ENCODE measurements around the gene FTSJ3.

Gene FTSJ3

GRCh38 chr17:63834431-63835166 lies 7.1 kb upstream of the FTSJ3 start:
- no peaks in the 10 kb centered on the region for H3K9me3 ChIP-seq (ENCODE audit: control insufficient read depth, low read length)
- H3K27ac ChIP-seq (ENCODE audit: insufficient read depth, low read depth, low read length, poor library complexity, severe bottlenecking): no peak overlapping the region
- H3K36me3 ChIP-seq (ENCODE audit: control insufficient read depth, insufficient read depth, low read length): peaks cover 53% of the 10 kb centered on the region
- no peak overlapping the region for H3K4me3 ChIP-seq (ENCODE audit: insufficient read depth, low read depth, low read length)
- no peaks in the 10 kb centered on the region for H3K27me3 ChIP-seq (ENCODE audit: control insufficient read depth, insufficient read depth, low read length, poor library complexity, severe bottlenecking)
- 64 to 69% methylated on average over 13 of the region's 13 CpGs for WGBS, 2 experiments
- peaks cover 13% of the 10 kb centered on the region for H3K4me1 ChIP-seq (ENCODE audit: control insufficient read depth, insufficient read depth, low read length)

GRCh38 chr17:63833741-63834373 lies 6.4 kb upstream of the FTSJ3 start:
- Histone ChIP-seq H3K27me3 (ENCODE audit: control insufficient read depth, insufficient read depth, low read length, poor library complexity, severe bottlenecking) (no peaks in the 10 kb centered on the region), H3K27ac (ENCODE audit: insufficient read depth, low read depth, low read length, poor library complexity, severe bottlenecking) (no peak overlapping the region), H3K4me1 (ENCODE audit: control insufficient read depth, insufficient read depth, low read length) (peaks cover 7% of the 10 kb centered on the region), H3K9me3 (ENCODE audit: control insufficient read depth, low read length) (no peaks in the 10 kb centered on the region), H3K36me3 (ENCODE audit: control insufficient read depth, insufficient read depth, low read length) (peaks cover 56% of the 10 kb centered on the region), H3K4me3 (ENCODE audit: insufficient read depth, low read depth, low read length) (no peak overlapping the region)
- 95 to 97% methylated on average over 15 of the region's 15 CpGs for WGBS, 2 experiments

GRCh38 chr17:63833026-63833740 lies 5.7 kb upstream of the FTSJ3 start:
- peaks cover 56% of the 10 kb centered on the region for H3K36me3 ChIP-seq (ENCODE audit: control insufficient read depth, insufficient read depth, low read length)

GRCh38 chr17:63832455-63832854 lies 5.0 kb upstream of the FTSJ3 start:
- H3K4me1 ChIP-seq (ENCODE audit: control insufficient read depth, insufficient read depth, low read length): peaks cover 7% of the 10 kb centered on the region
- H3K36me3 ChIP-seq (ENCODE audit: control insufficient read depth, insufficient read depth, low read length): peaks cover 56% of the 10 kb centered on the region
- no peaks in the 10 kb centered on the region for H3K9me3 ChIP-seq (ENCODE audit: control insufficient read depth, low read length)
- WGBS, 2 experiments: 85 to 87% methylated on average over 2 of the region's 2 CpGs
- H3K27ac ChIP-seq (ENCODE audit: insufficient read depth, low read depth, low read length, poor library complexity, severe bottlenecking): no peak overlapping the region
- no peaks in the 10 kb centered on the region for H3K27me3 ChIP-seq (ENCODE audit: control insufficient read depth, insufficient read depth, low read length, poor library complexity, severe bottlenecking)
- H3K4me3 ChIP-seq (ENCODE audit: insufficient read depth, low read depth, low read length): no peak overlapping the region

More at GRCh38 chr17:63833026-63833740, 5.7 kb upstream of the FTSJ3 start:
- Histone ChIP-seq H3K27ac (ENCODE audit: insufficient read depth, low read depth, low read length, poor library complexity, severe bottlenecking) (no peak overlapping the region), H3K27me3 (ENCODE audit: control insufficient read depth, insufficient read depth, low read length, poor library complexity, severe bottlenecking) (no peaks in the 10 kb centered on the region), H3K9me3 (ENCODE audit: control insufficient read depth, low read length) (no peaks in the 10 kb centered on the region), H3K4me1 (ENCODE audit: control insufficient read depth, insufficient read depth, low read length) (peaks cover 5% of the 10 kb centered on the region), H3K4me3 (ENCODE audit: insufficient read depth, low read depth, low read length) (no peak overlapping the region)
- WGBS, 2 experiments: 95% methylated on average over 14 of the region's 14 CpGs

GRCh38 chr17:63832014-63832413 lies 4.6 kb upstream of the FTSJ3 start:
- H3K27ac ChIP-seq (ENCODE audit: insufficient read depth, low read depth, low read length, poor library complexity, severe bottlenecking): no peak overlapping the region
- no peaks in the 10 kb centered on the region for H3K9me3 ChIP-seq (ENCODE audit: control insufficient read depth, low read length)
- H3K36me3 ChIP-seq (ENCODE audit: control insufficient read depth, insufficient read depth, low read length): peaks cover 56% of the 10 kb centered on the region
- 95 to 98% methylated on average over 5 of the region's 5 CpGs for WGBS, 2 experiments
- no peak overlapping the region for H3K4me3 ChIP-seq (ENCODE audit: insufficient read depth, low read depth, low read length)
- no peaks in the 10 kb centered on the region for H3K27me3 ChIP-seq (ENCODE audit: control insufficient read depth, insufficient read depth, low read length, poor library complexity, severe bottlenecking)
- H3K4me1 ChIP-seq (ENCODE audit: control insufficient read depth, insufficient read depth, low read length): peaks cover 7% of the 10 kb centered on the region

- Histone ChIP-seq H3K4me1 (ENCODE audit: control insufficient read depth, insufficient read depth, low read length) (peaks cover 7% of the 10 kb centered on the region), H3K9me3 (ENCODE audit: control insufficient read depth, low read length) (no peaks in the 10 kb centered on the region), H3K27ac (ENCODE audit: insufficient read depth, low read depth, low read length, poor library complexity, severe bottlenecking) (no peak overlapping the region), H3K27me3 (ENCODE audit: control insufficient read depth, insufficient read depth, low read length, poor library complexity, severe bottlenecking) (no peaks in the 10 kb centered on the region), H3K36me3 (ENCODE audit: control insufficient read depth, insufficient read depth, low read length) (peaks cover 56% of the 10 kb centered on the region), H3K4me3 (ENCODE audit: insufficient read depth, low read depth, low read length) (no peak overlapping the region)
- WGBS, 2 experiments: 94 to 96% methylated on average over 8 of the region's 8 CpGs
Measured at GRCh38 chr17:63831505-63831904, 4.0 kb upstream of the FTSJ3 start.

- peaks cover 10% of the 10 kb centered on the region for H3K4me1 ChIP-seq (ENCODE audit: control insufficient read depth, insufficient read depth, low read length)
- H3K9me3 ChIP-seq (ENCODE audit: control insufficient read depth, low read length): no peaks in the 10 kb centered on the region
- H3K27ac ChIP-seq (ENCODE audit: insufficient read depth, low read depth, low read length, poor library complexity, severe bottlenecking): no peak overlapping the region
- H3K4me3 ChIP-seq (ENCODE audit: insufficient read depth, low read depth, low read length): no peak overlapping the region
- no peaks in the 10 kb centered on the region for H3K27me3 ChIP-seq (ENCODE audit: control insufficient read depth, insufficient read depth, low read length, poor library complexity, severe bottlenecking)
- H3K36me3 ChIP-seq (ENCODE audit: control insufficient read depth, insufficient read depth, low read length): peaks cover 56% of the 10 kb centered on the region
- 95 to 97% methylated on average over 15 of the region's 15 CpGs for WGBS, 2 experiments
Measured at GRCh38 chr17:63830904-63831491, 3.5 kb upstream of the FTSJ3 start.

GRCh38 chr17:63830278-63830677 lies 2.8 kb upstream of the FTSJ3 start:
- no peaks in the 10 kb centered on the region for H3K27me3 ChIP-seq (ENCODE audit: control insufficient read depth, insufficient read depth, low read length, poor library complexity, severe bottlenecking)
- H3K4me1 ChIP-seq (ENCODE audit: control insufficient read depth, insufficient read depth, low read length): peaks cover 13% of the 10 kb centered on the region
- H3K36me3 ChIP-seq (ENCODE audit: control insufficient read depth, insufficient read depth, low read length): peaks cover 58% of the 10 kb centered on the region
- H3K9me3 ChIP-seq (ENCODE audit: control insufficient read depth, low read length): no peaks in the 10 kb centered on the region
- 92 to 94% methylated on average over 5 of the region's 5 CpGs for WGBS, 2 experiments
- H3K4me3 ChIP-seq (ENCODE audit: insufficient read depth, low read depth, low read length): no peak overlapping the region
- H3K27ac ChIP-seq (ENCODE audit: insufficient read depth, low read depth, low read length, poor library complexity, severe bottlenecking): no peak overlapping the region

GRCh38 chr17:63828936-63829335 lies 1.5 kb upstream of the FTSJ3 start:
- peaks cover 65% of the 10 kb centered on the region for H3K36me3 ChIP-seq (ENCODE audit: control insufficient read depth, insufficient read depth, low read length)
- H3K27ac ChIP-seq (ENCODE audit: insufficient read depth, low read depth, low read length, poor library complexity, severe bottlenecking): no peak overlapping the region
- no peak overlapping the region for H3K4me3 ChIP-seq (ENCODE audit: insufficient read depth, low read depth, low read length)
- 91 to 97% methylated on average over 3 of the region's 3 CpGs for WGBS, 2 experiments
- peaks cover 13% of the 10 kb centered on the region for H3K4me1 ChIP-seq (ENCODE audit: control insufficient read depth, insufficient read depth, low read length)
- no peaks in the 10 kb centered on the region for H3K9me3 ChIP-seq (ENCODE audit: control insufficient read depth, low read length)
- no peaks in the 10 kb centered on the region for H3K27me3 ChIP-seq (ENCODE audit: control insufficient read depth, insufficient read depth, low read length, poor library complexity, severe bottlenecking)

GRCh38 chr17:63827801-63828221 lies 348 bp upstream of the FTSJ3 start:
- H3K27ac ChIP-seq (ENCODE audit: insufficient read depth, low read depth, low read length, poor library complexity, severe bottlenecking): no peak overlapping the region
- H3K36me3 ChIP-seq (ENCODE audit: control insufficient read depth, insufficient read depth, low read length): peaks cover 64% of the 10 kb centered on the region
- 3 to 4% methylated on average over 19 of the region's 19 CpGs for WGBS, 2 experiments

More at GRCh38 chr17:63827801-63828221, 348 bp upstream of the FTSJ3 start:
- H3K9me3 ChIP-seq (ENCODE audit: control insufficient read depth, low read length): no peaks in the 10 kb centered on the region
- peaks cover 13% of the 10 kb centered on the region for H3K4me1 ChIP-seq (ENCODE audit: control insufficient read depth, insufficient read depth, low read length)
- peak overlapping the region; percentile 82 for H3K4me3 ChIP-seq (ENCODE audit: insufficient read depth, low read depth, low read length)
- no peaks in the 10 kb centered on the region for H3K27me3 ChIP-seq (ENCODE audit: control insufficient read depth, insufficient read depth, low read length, poor library complexity, severe bottlenecking)

All from ectodermal cell (in vitro differentiated cells).